Sigmoid colon (tissue), 3 donors: ENCODE data around the gene SERPINB1.
"Not testable (repeated sequence)": the region's sequence is repeated elsewhere in the genome, so short reads cannot be mapped to it uniquely, and the experiment has no call there.

ENCODE experiments used
- CTCF ChIP-seq, 4 experiments: fragments of 450-650 bp in 3 of 4; fragments of 200-600 bp in 1 of 4; IDR thresholded peaks; one replicate each; pipeline ENCODE4 v1.5.1; 2016 to 2019; ENCODE audit warnings: antibody characterized with exemption in 4 of 4, mild to moderate bottlenecking in 3 of 4, moderate library complexity in 2 of 4
- POLR2A ChIP-seq, 2 donors: fragments of 450-650 bp; IDR thresholded peaks; one replicate each; pipeline ENCODE4 v1.6.1; 2016; ENCODE audit warnings: antibody characterized with exemption in 2 of 2, mild to moderate bottlenecking in 2 of 2, moderate library complexity in 2 of 2

- not testable (repeated sequence) for TF ChIP-seq CTCF, POLR2A (IDR thresholded peaks at IDR 0.05)
Measured at GRCh38 chr6:2801687-2802086, 40.0 kb downstream of the SERPINB1 start.
